Transverse colon (tissue), 4 donors: ENCODE results near the gene FAM83C. TPM values are rescaled to one million over a fixed set of nuclear protein-coding genes. Genes with fewer than 3 reads are reported as not detected.
A peak's percentile ranks its signal among the peaks of the same experiment; 100 is the strongest.
"Not testable (repeated sequence)": the region's sequence is repeated elsewhere in the genome, so short reads cannot be mapped to it uniquely, and the experiment has no call there.

Experiments
- DNase-seq: peaks from one replicate; pipeline ENCODE4 v3.0.0-alpha.2; 2019
- H3K27ac ChIP-seq, 4 donors: fragments of 200-600 bp; sonication (generic); 2 replicates each; pipeline ENCODE4 v1.5.1; 2016 to 2018; ENCODE audit warnings: inconsistent platforms in 4 of 4
- H3K27me3 ChIP-seq: fragments of 200-600 bp; sonication (generic); 2 replicates; pipeline ENCODE4 v1.5.1; 2017; ENCODE audit warnings: inconsistent platforms
- H3K36me3 ChIP-seq, 4 donors: fragments of 200-600 bp; sonication (generic); 2 replicates each; pipeline ENCODE4 v1.5.1; 2017 to 2019; ENCODE audit warnings: inconsistent platforms in 4 of 4
- H3K4me1 ChIP-seq, 4 donors: fragments of 200-600 bp; sonication (generic); 2 replicates each; pipeline ENCODE4 v1.5.1; 2017 to 2020; ENCODE audit warnings: inconsistent platforms in 4 of 4
- H3K4me3 ChIP-seq, 4 donors: fragments of 200-600 bp; sonication (generic); 1 replicate in 1 of 4; 2 replicates in 3 of 4; pipeline versions ENCODE4 v1.5.1 to v1.6.1; 2017 to 2019; ENCODE audit warnings: inconsistent platforms in 4 of 4
- H3K9me3 ChIP-seq, 2 donors: fragments of 200-600 bp; sonication (generic); 2 replicates each; pipeline ENCODE4 v1.5.1; 2017 to 2019; ENCODE audit warnings: inconsistent platforms in 2 of 2
- EP300 ChIP-seq: sonication (generic); formaldehyde crosslinking; IDR thresholded peaks from one replicate; pipeline ENCODE4 v1.6.1; 2017; ENCODE audit warnings: antibody characterized with exemption, low read depth
- POLR2A ChIP-seq: fragments of 450-650 bp; IDR thresholded peaks from one replicate; pipeline ENCODE4 v1.6.1; 2016; ENCODE audit warnings: antibody characterized with exemption, mild to moderate bottlenecking, moderate library complexity
- POLR2AphosphoS5 ChIP-seq, 3 donors: sonication (generic); formaldehyde crosslinking; IDR thresholded peaks; one replicate each; pipeline ENCODE4 v1.6.1; 2016; ENCODE audit warnings: antibody characterized with exemption in 3 of 3
- WGBS, 2 donors: methylation state at CpG; one replicate each; pipeline ENCODE4 v1.1.5; 2018; ENCODE audit warnings: low coverage in 1 of 2; 5-methylcytosine and 5-hydroxymethylcytosine counted together
- in situ Hi-C, 4 donors: fragments of 200-750 bp; cut with MboI; loops; one replicate each; pipeline versions ENCODE4 v1.15.0 to v1.15.1; 2017; ENCODE audit warnings: low sequenced_read_pairs in 3 of 4, low pct_ligation_motif_present in 1 of 4, low pct_unique_long_range_greater_than_20kb in 1 of 4
- intact Hi-C: fragments of 100-400 bp; cut with DNase I; formaldehyde crosslinking; loops from one replicate; pipeline ENCODE4 v1.15.1; 2023; ENCODE audit warnings: low total_unique reads
- total RNA-seq, 4 donors: library from RNA; depleted of rRNA; stranded (reverse); fragments of >200 nt; gene quantifications; one replicate each; pipeline ENCODE4 v1.1.0, GENCODE V29; 2016
- TF ChIP-seq, protein P1 (sequence below), 5 experiments: fragments of 200-600 bp in 3 of 5; fragments of 450-650 bp in 2 of 5; sonication (generic) in 3 of 5; IDR thresholded peaks; 1 replicate in 2 of 5; 2 replicates in 3 of 5; pipeline ENCODE4 v1.5.1; 2016 to 2017; ENCODE audit warnings: antibody characterized with exemption in 5 of 5, inconsistent platforms in 3 of 5, mild to moderate bottlenecking in 2 of 5, moderate library complexity in 1 of 5

The FAM83C gene
- total RNA-seq, 4 donors from 2014 or later, result 0.14 TPM; not detected in 3

DNA sequence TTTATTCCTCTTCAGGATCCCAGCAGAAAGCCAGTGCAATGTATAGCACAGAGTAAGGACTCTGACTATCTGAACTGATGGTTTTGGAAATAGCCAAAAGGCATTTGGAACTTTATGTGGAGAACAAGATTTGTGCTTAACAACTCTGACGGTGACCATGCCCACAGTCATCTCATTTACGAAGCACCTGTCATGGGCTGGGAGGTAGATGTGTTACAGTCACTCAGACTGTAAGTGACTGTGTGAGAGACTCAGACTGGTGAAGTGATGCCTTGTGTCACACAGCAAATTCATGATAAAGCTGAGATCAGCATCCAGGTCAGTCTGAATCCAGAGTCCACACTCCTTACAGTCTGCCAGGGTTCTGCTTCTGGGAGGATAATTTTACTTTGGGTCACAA lies 23.9 kb upstream of the FAM83C start:
- TF ChIP-seq, protein P1, sequence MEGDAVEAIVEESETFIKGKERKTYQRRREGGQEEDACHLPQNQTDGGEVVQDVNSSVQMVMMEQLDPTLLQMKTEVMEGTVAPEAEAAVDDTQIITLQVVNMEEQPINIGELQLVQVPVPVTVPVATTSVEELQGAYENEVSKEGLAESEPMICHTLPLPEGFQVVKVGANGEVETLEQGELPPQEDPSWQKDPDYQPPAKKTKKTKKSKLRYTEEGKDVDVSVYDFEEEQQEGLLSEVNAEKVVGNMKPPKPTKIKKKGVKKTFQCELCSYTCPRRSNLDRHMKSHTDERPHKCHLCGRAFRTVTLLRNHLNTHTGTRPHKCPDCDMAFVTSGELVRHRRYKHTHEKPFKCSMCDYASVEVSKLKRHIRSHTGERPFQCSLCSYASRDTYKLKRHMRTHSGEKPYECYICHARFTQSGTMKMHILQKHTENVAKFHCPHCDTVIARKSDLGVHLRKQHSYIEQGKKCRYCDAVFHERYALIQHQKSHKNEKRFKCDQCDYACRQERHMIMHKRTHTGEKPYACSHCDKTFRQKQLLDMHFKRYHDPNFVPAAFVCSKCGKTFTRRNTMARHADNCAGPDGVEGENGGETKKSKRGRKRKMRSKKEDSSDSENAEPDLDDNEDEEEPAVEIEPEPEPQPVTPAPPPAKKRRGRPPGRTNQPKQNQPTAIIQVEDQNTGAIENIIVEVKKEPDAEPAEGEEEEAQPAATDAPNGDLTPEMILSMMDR (IDR thresholded peaks at IDR 0.05), result no peak
- TF ChIP-seq POLR2A (no peak), EP300 (no peak), POLR2AphosphoS5 (IDR thresholded peaks at IDR 0.05) (no peak)
- Histone ChIP-seq H3K27me3 (no peaks in the 10 kb centered on the region), H3K4me3 (no peak overlapping the region), H3K27ac (peak overlapping the region; percentile 4 to 88 (median 83)), H3K36me3 (no peaks in the 10 kb centered on the region), H3K9me3 (no peaks in the 10 kb centered on the region), H3K4me1 (peaks cover 20 to 41% (median 34%) of the 10 kb centered on the region in 4 donors)
- in situ Hi-C loops, result no loop called here
- 85% methylated on average over 2 of the region's 2 CpGs; no CpG with 5 or more reads in 1 of the 2 donors for whole genome bisulfite sequencing, 2 donors
- DNase-seq, result no peak
- intact Hi-C loops, result no loop called here

DNA sequence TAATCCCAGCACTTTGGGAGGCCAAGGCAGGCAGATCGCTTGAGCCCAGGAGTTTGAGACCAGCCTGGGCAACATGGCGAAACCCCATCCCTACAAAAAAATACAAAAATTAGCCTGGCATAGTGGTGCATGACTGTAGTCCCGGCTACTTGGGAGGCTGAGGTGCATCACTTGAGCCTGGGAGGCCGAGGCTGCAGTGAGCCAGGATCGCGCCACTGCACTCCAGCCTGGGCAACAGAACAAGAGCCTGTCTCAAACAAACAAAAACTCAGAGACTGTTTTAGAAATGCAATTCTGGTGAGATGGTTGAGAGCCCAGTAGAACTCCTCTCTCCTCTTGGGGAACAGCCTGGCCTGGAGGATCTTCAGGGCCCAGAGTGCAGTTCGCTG lies 23.4 kb upstream of the FAM83C start:
- in situ Hi-C loops, H3K9me3 ChIP-seq, H3K4me3 ChIP-seq, DNase-seq, intact Hi-C loops, H3K27me3 ChIP-seq, H3K36me3 ChIP-seq: not testable (repeated sequence)
- Histone ChIP-seq H3K27ac (peak overlapping the region; percentile 4 to 88 (median 83)), H3K4me1 (peaks cover 20 to 41% (median 33%) of the 10 kb centered on the region in 4 donors)
- 40 to 95% methylated on average over 1 to 7 of the region's 7 CpGs for WGBS, 2 donors

DNA sequence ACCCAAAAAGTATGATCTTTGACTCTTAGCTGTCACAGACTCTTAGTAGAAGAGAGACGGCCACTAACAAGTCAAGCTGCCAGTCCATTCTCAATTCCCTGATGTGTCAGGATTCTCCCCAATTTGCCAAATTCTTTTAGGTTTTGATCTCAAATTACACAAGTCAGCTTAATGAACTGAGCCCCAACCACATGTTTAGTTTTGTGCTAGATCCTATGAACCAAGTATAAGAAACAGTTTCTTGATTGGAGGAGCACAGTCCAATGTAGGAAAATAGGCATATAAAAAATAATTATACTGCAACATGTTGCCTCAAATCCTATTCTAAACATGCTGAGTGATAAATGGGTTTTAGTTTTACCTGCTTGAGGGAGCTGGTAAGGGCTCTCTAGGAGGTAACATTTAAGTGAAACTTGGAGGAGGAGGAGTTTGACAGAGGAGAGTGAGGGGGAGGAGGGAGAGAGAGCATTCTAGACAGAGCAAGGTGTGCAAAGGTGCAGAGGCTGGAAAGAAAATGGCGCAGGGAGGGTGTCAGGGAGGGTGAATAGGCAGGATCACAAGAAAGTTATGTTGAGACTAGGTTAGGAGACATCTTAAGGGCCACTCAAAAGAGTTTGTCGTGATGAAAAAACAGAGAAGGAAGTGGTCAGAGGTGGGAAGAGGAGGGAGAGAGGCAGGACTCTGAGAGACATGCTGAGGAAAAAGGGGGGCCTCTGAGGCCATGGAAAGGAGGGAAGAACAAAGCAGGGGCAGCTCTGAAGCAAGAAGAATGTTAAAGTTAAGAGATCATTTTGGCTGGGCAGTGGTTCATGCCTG lies 22.8 kb upstream of the FAM83C start:
- Histone ChIP-seq H3K9me3 (no peaks in the 10 kb centered on the region), H3K27ac (peak overlapping the region in 3 of 4 donors; percentile 4 to 88 (median 84)), H3K4me3 (no peak overlapping the region), H3K4me1 (peaks cover 15 to 39% (median 28%) of the 10 kb centered on the region in 4 donors), H3K27me3 (no peaks in the 10 kb centered on the region), H3K36me3 (no peaks in the 10 kb centered on the region)
- intact Hi-C loops (no loop called here), in situ Hi-C loops (no loop called here)
- DNase-seq, result no peak
- no peak for TF ChIP-seq EP300
- no peak for TF ChIP-seq POLR2AphosphoS5 (IDR thresholded peaks at IDR 0.05)
- TF ChIP-seq POLR2A, result no peak
- TF ChIP-seq, protein P1 (IDR thresholded peaks at IDR 0.05), result no peak
- WGBS, 2 donors, result 69 to 81% methylated on average over 3 of the region's 3 CpGs

GRCh38 chr20:35312318-35312717 lies 20.1 kb upstream of the FAM83C start:
- 60 to 83% methylated on average over 1 of the region's 1 CpG for WGBS, 2 donors
- intact Hi-C loops, result no loop called here

More at GRCh38 chr20:35312318-35312717, 20.1 kb upstream of the FAM83C start:
- TF ChIP-seq POLR2AphosphoS5 (IDR thresholded peaks at IDR 0.05) (no peak), EP300 (no peak), POLR2A (no peak)
- TF ChIP-seq, protein P1 (IDR thresholded peaks at IDR 0.05), result no peak
- no peak overlapping the region for H3K4me3 ChIP-seq
- in situ Hi-C loops, result no loop called here
- no peaks in the 10 kb centered on the region for H3K36me3 ChIP-seq
- no peak for DNase-seq
- no peaks in the 10 kb centered on the region for H3K9me3 ChIP-seq
- H3K27ac ChIP-seq, result no peak overlapping the region
- H3K4me1 ChIP-seq, result peaks cover 4 to 15% (median 9%) of the 10 kb centered on the region in 4 donors
- H3K27me3 ChIP-seq, result no peaks in the 10 kb centered on the region
